Activated naive CD4-positive, alpha-beta T cell treated with anti-CD3 and anti-CD28 coated beads, Interleukin-2, amount 50 U/mL, for 72 hours (primary cell): ENCODE measurements around the gene SHISA7. TPM values are rescaled to one million over a fixed set of nuclear protein-coding genes. Genes with fewer than 3 reads are reported as not detected.

Experiments used
- ATAC-seq, 2 donors: fragments of 150-1000 bp; cut with Tn5 transposase; 2 replicates each; pipeline ENCODE4 v1.10.0; 2021; ENCODE audit warnings: mild to moderate bottlenecking in 2 of 2, moderate library complexity in 2 of 2
- DNase-seq, 2 donors: peaks; one replicate each; pipeline ENCODE4 v3.0.0; 2021 to 2022; ENCODE audit warnings: low spot score in 2 of 2
- H3K27ac Mint-ChIP-seq, 2 donors: one replicate each; pipeline ENCODE4 v1.8.0; 2022; ENCODE audit warnings: mild to moderate bottlenecking in 2 of 2, mixed read lengths in 2 of 2
- H3K36me3 Mint-ChIP-seq, 2 donors: one replicate each; pipeline ENCODE4 v1.8.0; 2022; ENCODE audit warnings: mixed read lengths in 2 of 2
- H3K9me3 Mint-ChIP-seq, 2 donors: one replicate each; pipeline ENCODE4 v1.8.0; 2022; ENCODE audit warnings: mixed read lengths in 2 of 2
- total RNA-seq, 2 donors: library from RNA; stranded (reverse); gene quantifications; one replicate each; pipeline ENCODE4 v1.2.3, GENCODE V29; 2022

Gene SHISA7
- total RNA-seq, 2 donors from 2014 or later = not detected

DNA sequence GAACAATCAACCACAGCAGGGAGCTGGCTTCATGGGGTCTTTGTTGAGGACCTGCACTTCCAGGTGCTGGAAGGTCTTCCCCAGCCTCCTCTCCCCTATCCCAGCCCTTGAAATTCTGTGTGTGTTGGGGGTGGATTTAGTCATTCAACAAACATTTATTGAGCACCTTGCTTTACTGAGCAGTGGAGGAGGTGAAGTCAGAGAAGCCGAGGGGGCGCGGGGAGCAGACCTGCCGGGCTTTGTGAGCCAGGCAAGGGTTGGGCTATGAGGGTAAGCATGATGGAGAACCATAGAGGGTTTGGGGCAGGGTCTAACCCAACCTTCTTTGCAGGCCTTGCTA is 24.9 kb upstream of the SHISA7 start:
- Mint-ChIP-seq H3K36me3 (no peaks in the 10 kb centered on the region), H3K27ac (no peak overlapping the region), H3K9me3 (no peaks in the 10 kb centered on the region)
- ATAC-seq (peak; percentile 19 to 49), DNase-seq (no peak)

- H3K27ac Mint-ChIP-seq = no peak overlapping the region
- H3K9me3 Mint-ChIP-seq = no peaks in the 10 kb centered on the region
- no peaks in the 10 kb centered on the region for H3K36me3 Mint-ChIP-seq
- ATAC-seq = peak; percentile 96 to 99
- peak in 1 of 2 donors; percentile 88 for DNase-seq
Observed at GRCh38 chr19:55467236-55468053, 24.3 kb upstream of the SHISA7 start.

GRCh38 chr19:55466241-55466614 is 23.1 kb upstream of the SHISA7 start:
- H3K9me3 Mint-ChIP-seq = no peaks in the 10 kb centered on the region
- ATAC-seq (no peak), DNase-seq (no peak)
- H3K36me3 Mint-ChIP-seq = no peaks in the 10 kb centered on the region
- no peak overlapping the region for H3K27ac Mint-ChIP-seq

- ATAC-seq (no peak), DNase-seq (no peak)
- H3K9me3 Mint-ChIP-seq = no peaks in the 10 kb centered on the region
- no peak overlapping the region for H3K27ac Mint-ChIP-seq
- no peaks in the 10 kb centered on the region for H3K36me3 Mint-ChIP-seq
Observed at GRCh38 chr19:55465460-55466240, 22.6 kb upstream of the SHISA7 start.

DNA sequence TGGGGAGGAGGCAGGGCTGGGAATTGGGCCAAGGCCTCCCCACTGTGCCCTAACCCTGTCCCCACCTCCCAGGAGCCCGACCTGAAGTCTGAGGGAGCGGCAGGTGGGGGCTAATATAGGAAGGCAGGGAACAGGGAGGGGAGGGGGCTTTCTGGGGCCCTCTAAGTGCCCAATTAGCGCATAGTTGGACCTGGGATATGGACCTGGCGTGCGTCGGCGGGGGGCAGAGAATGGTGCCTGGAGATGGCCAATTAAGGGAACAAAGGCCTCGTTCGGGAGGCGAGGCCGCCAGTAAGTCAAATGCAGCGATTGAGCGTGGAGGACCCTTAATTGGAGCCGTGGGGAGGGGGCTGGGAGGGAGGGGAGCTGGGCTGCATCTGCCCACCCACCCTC is 21.6 kb upstream of the SHISA7 start, which contains the start of gene C19orf85:
C19orf85 (minus strand) TSS at position 90 of the 393 bp plus-strand sequence. CDS start 197 bp downstream, outside the sequence.
- ATAC-seq = no peak
- Mint-ChIP-seq H3K9me3 (no peaks in the 10 kb centered on the region), H3K36me3 (no peaks in the 10 kb centered on the region), H3K27ac (no peak within 1 kb of the TSS)
- DNase-seq = no peak

DNA sequence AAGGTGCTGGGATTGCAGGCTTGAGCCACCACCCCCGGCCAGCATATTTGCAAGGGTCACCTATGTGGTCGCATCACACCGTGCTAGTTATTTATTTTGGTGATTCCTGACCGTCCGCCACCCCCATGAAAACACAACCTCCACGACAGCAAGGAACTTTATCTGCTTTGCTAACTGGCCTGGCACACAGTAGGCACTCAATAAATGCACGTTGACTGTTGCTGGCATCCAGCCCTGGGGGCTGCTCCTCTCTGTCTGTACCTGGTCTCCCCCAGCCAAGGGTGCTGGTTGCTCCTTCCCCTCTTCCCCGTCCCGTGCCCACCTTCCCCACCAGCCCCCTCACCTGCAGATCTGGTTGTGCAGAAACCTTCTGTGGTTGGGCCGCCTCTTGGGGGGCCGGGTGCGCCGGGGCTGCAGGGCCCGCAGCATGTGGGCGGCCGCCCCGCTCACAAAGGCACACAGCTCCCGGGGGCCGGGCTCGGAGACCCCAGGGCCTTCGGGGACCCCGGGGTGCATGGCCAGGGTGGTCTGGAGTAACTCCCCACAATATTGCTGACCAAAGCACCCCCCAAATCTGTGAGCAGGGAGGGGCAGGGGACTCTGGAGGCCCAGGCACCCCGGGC is 21.1 kb upstream of the SHISA7 start:
- ATAC-seq (no peak), DNase-seq (no peak)
- no peaks in the 10 kb centered on the region for H3K36me3 Mint-ChIP-seq
- no peak overlapping the region for H3K27ac Mint-ChIP-seq
- H3K9me3 Mint-ChIP-seq = no peaks in the 10 kb centered on the region

DNA sequence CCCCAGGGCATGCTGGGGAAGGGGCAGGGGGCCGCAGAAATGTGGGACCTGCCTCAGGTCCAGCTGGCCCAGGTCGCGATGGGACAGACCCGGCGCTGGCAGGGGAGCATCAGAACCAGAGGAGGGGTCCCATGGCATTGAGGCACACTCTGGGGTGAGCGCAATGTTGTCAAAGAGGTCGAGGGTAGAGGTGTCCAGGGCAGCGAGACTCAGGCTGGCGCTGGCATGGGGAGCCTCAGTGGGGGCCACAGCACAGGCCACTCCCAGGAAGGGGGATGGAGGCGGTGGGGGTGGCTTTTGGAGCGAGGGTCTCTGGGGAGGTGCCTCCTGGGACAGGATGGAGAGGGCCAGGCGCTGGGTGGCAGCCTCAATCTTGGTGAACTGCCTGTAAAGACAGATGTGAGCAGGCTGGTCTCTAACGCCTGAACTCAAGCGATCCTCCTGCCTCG is 20.5 kb upstream of the SHISA7 start:
- H3K27ac Mint-ChIP-seq = no peak overlapping the region
- no peaks in the 10 kb centered on the region for H3K36me3 Mint-ChIP-seq
- ATAC-seq = no peak
- DNase-seq = no peak
- no peaks in the 10 kb centered on the region for H3K9me3 Mint-ChIP-seq

- DNase-seq = no peak
- Mint-ChIP-seq H3K36me3 (no peaks in the 10 kb centered on the region), H3K27ac (peak overlapping the region in 1 of 2 donors; percentile 91), H3K9me3 (no peaks in the 10 kb centered on the region)
- ATAC-seq = no peak
Observed at GRCh38 chr19:55462722-55463121, 19.6 kb upstream of the SHISA7 start.

GRCh38 chr19:55461974-55462626 is 19.0 kb upstream of the SHISA7 start:
- no peak for ATAC-seq
- no peaks in the 10 kb centered on the region for H3K9me3 Mint-ChIP-seq
- no peak for DNase-seq
- peak overlapping the region in 1 of 2 donors; percentile 91 for H3K27ac Mint-ChIP-seq
- no peaks in the 10 kb centered on the region for H3K36me3 Mint-ChIP-seq

DNA sequence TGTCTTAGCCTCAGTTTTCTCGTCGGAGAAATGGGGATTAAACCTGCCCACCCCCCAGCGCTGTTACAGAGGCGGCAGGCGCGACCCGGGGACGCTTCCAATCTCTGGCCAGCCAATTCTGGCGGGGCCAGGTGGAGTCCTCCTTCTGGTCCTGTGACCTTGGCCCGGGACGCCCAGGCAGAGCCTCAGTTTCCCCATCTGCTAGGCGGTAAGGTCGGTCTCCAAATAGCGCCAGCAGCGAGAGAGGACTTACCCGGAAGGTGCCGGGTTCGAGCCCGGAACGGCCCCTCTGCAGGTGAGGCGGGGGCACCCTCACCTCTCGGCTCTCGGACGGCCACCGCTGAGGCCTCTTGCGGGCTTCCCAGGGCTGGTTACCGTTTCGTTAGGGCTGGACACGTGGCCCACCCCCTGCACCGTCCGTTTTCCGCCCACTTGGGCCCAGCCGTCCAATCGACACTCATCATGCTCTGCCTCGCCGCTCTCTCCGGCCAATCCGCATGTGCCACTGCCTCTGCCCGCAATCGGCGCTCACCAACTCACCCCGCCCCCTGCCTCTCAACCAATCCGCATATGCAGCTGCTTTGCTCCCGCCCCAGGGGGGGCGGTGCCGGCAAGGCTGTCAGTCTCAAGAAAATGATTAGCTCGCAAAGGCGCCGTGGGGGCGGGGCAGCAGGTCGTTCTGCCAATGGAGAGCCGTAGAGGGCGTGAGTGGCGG is 18.3 kb upstream of the SHISA7 start, which contains the start of gene ISOC2:
ISOC2 (minus strand) TSS at position 384 of the 715 bp plus-strand sequence. CDS start 5,156 bp downstream, outside the sequence.
- peak within 1 kb of the TSS; percentile 77 to 91 for H3K27ac Mint-ChIP-seq
- H3K36me3 Mint-ChIP-seq = no peaks in the 10 kb centered on the region
- H3K9me3 Mint-ChIP-seq = no peaks in the 10 kb centered on the region
- peak; percentile 97 for ATAC-seq
- peak; percentile 100 for DNase-seq

DNA sequence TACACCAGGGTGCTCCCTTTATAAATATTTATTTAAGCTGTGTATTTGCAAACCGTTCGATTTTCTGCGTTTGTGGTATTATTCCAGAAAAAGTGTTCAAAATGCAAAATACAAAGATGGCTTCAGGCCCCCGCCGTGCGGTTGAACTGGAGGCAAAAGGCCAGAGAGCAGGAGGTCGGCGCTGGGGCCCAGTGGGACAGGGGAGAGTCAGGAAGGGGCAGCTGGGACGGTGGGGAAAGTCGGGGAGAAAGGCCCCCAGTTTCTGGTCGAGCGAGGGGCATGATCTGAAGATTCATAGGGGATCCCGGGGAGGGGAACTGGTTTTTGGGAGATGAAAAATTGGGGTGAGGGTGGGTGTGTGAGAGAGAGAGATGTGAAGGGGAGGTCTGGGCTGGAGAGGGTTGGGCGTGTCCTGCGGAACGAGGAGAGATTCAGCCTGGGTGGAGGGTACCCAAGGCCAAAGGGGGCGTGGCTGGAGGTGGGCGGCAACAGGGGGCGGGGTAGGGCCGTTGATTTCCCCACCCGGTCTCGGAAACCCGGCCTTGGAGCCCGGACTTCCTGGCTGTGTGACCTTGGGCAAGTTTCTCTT is 17.7 kb upstream of the SHISA7 start:
- no peaks in the 10 kb centered on the region for H3K9me3 Mint-ChIP-seq
- ATAC-seq = peak in 1 of 2 donors; percentile 5
- no peak for DNase-seq
- no peaks in the 10 kb centered on the region for H3K36me3 Mint-ChIP-seq
- H3K27ac Mint-ChIP-seq = peak overlapping the region; percentile 77 to 91

- H3K9me3 Mint-ChIP-seq = no peaks in the 10 kb centered on the region
- H3K27ac Mint-ChIP-seq = peak overlapping the region in 1 of 2 donors; percentile 91
- ATAC-seq = no peak
- no peak for DNase-seq
- no peaks in the 10 kb centered on the region for H3K36me3 Mint-ChIP-seq
Observed at GRCh38 chr19:55459950-55460657, 17.0 kb upstream of the SHISA7 start.

DNA sequence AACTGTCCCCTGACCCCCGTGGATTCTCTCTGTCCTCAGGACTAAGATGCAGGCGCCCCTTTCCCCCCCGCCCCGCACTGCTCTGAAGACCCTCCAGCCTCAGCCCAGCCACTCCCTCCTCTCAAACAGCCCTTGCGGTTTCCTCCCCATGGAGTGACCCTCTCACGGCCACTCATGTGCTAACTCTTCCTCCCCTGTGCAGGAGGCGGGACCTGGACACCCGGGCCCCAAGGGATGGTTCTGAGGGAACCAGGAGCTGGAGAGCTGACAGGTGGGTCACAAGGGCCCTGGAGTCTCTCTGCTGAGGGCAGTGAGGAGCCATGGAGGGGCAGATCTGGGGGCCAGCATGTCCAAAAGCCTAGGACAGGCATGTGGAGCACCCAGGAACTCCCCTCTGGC is 16.4 kb upstream of the SHISA7 start:
- H3K27ac Mint-ChIP-seq = no peak overlapping the region
- no peaks in the 10 kb centered on the region for H3K9me3 Mint-ChIP-seq
- no peaks in the 10 kb centered on the region for H3K36me3 Mint-ChIP-seq
- DNase-seq = no peak
- ATAC-seq = no peak

- ATAC-seq = no peak
- Mint-ChIP-seq H3K27ac (peak overlapping the region in 1 of 2 donors; percentile 10), H3K9me3 (no peaks in the 10 kb centered on the region), H3K36me3 (peaks cover 0 to 5% of the 10 kb centered on the region in 2 donors)
- no peak for DNase-seq
Observed at GRCh38 chr19:55457683-55458457, 14.8 kb upstream of the SHISA7 start.
